Peyer's patch (tissue), 4 donors: ENCODE data around the gene TLX2. TPM values are rescaled to one million over a fixed set of nuclear protein-coding genes. Genes with fewer than 3 reads are reported as not detected.

Experiments
- DNase-seq, 3 donors: peaks; one replicate each; pipeline ENCODE4 v3.0.0-alpha.2; 2017 to 2019
- H3K27ac ChIP-seq, 4 donors: fragments of 200-600 bp; sonication (generic); one replicate each; pipeline ENCODE4 v1.5.1; 2016 to 2019
- H3K27me3 ChIP-seq, 2 donors: fragments of 200-600 bp; sonication (generic); one replicate each; pipeline ENCODE4 v1.5.1; 2019
- H3K36me3 ChIP-seq, 3 donors: fragments of 200-600 bp; sonication (generic); one replicate each; pipeline ENCODE4 v1.5.1; 2016 to 2019
- H3K4me1 ChIP-seq, 4 donors: fragments of 200-600 bp; sonication (generic); one replicate each; pipeline ENCODE4 v1.5.1; 2016 to 2019
- H3K4me3 ChIP-seq, 4 donors: fragments of 200-600 bp; sonication (generic); 1 replicate in 3 of 4; 2 replicates in 1 of 4; pipeline ENCODE4 v1.5.1; 2016 to 2019; ENCODE audit warnings: mild to moderate bottlenecking in 1 of 4
- H3K9me3 ChIP-seq, 4 donors: fragments of 200-600 bp; sonication (generic); one replicate each; pipeline ENCODE4 v1.5.1; 2016 to 2019; ENCODE audit warnings: mild to moderate bottlenecking in 1 of 4
- POLR2A ChIP-seq, 2 donors: fragments of 450-650 bp; IDR thresholded peaks; one replicate each; pipeline ENCODE4 v1.5.1; 2017; ENCODE audit warnings: antibody characterized with exemption in 2 of 2, mild to moderate bottlenecking in 2 of 2, moderate library complexity in 2 of 2
- total RNA-seq, 4 donors: library from RNA; depleted of rRNA; stranded (reverse); fragments of >200 nt; gene quantifications; one replicate each; pipeline ENCODE4 v1.1.0, GENCODE V29; 2016
- TF ChIP-seq, protein P1 (sequence below), 6 experiments: fragments of 450-650 bp in 4 of 6; fragments of 200-600 bp in 2 of 6; sonication (generic) in 1 of 6; IDR thresholded peaks; one replicate each; pipeline ENCODE4 v1.5.1; 2017 to 2019; ENCODE audit warnings: antibody characterized with exemption in 6 of 6, mild to moderate bottlenecking in 3 of 6, moderate library complexity in 1 of 6

TLX2 gene
- total RNA-seq, 4 donors from 2014 or later: 0.53 to 1.7 (median 1.7) TPM; not detected in 1

- no peaks in the 10 kb centered on the region for H3K9me3 ChIP-seq
- DNase-seq: no peak
- peaks cover 0 to 11% (median 0%) of the 10 kb centered on the region in 3 donors for H3K36me3 ChIP-seq
- no peaks in the 10 kb centered on the region for H3K27me3 ChIP-seq
- TF ChIP-seq POLR2A (IDR thresholded peaks at IDR 0.05): no peak
- TF ChIP-seq, protein P1, sequence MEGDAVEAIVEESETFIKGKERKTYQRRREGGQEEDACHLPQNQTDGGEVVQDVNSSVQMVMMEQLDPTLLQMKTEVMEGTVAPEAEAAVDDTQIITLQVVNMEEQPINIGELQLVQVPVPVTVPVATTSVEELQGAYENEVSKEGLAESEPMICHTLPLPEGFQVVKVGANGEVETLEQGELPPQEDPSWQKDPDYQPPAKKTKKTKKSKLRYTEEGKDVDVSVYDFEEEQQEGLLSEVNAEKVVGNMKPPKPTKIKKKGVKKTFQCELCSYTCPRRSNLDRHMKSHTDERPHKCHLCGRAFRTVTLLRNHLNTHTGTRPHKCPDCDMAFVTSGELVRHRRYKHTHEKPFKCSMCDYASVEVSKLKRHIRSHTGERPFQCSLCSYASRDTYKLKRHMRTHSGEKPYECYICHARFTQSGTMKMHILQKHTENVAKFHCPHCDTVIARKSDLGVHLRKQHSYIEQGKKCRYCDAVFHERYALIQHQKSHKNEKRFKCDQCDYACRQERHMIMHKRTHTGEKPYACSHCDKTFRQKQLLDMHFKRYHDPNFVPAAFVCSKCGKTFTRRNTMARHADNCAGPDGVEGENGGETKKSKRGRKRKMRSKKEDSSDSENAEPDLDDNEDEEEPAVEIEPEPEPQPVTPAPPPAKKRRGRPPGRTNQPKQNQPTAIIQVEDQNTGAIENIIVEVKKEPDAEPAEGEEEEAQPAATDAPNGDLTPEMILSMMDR (IDR thresholded peaks at IDR 0.05): no peak
- H3K27ac ChIP-seq: no peak overlapping the region
- no peak overlapping the region for H3K4me3 ChIP-seq
- H3K4me1 ChIP-seq: peaks cover 0 to 11% (median 8%) of the 10 kb centered on the region in 4 donors
Observed at GRCh38 chr2:74534411-74534810, 20.2 kb downstream of the TLX2 start.

- Histone ChIP-seq H3K27ac (no peak overlapping the region), H3K27me3 (no peaks in the 10 kb centered on the region), H3K4me3 (no peak overlapping the region), H3K9me3 (no peaks in the 10 kb centered on the region), H3K4me1 (peaks cover 0 to 11% (median 8%) of the 10 kb centered on the region in 4 donors), H3K36me3 (peaks cover 0 to 11% (median 0%) of the 10 kb centered on the region in 3 donors)
- no peak for TF ChIP-seq POLR2A (IDR thresholded peaks at IDR 0.05)
- TF ChIP-seq, protein P1 (IDR thresholded peaks at IDR 0.05): no peak
- DNase-seq: no peak
Observed at GRCh38 chr2:74535440-74535965, 21.3 kb downstream of the TLX2 start.

DNA sequence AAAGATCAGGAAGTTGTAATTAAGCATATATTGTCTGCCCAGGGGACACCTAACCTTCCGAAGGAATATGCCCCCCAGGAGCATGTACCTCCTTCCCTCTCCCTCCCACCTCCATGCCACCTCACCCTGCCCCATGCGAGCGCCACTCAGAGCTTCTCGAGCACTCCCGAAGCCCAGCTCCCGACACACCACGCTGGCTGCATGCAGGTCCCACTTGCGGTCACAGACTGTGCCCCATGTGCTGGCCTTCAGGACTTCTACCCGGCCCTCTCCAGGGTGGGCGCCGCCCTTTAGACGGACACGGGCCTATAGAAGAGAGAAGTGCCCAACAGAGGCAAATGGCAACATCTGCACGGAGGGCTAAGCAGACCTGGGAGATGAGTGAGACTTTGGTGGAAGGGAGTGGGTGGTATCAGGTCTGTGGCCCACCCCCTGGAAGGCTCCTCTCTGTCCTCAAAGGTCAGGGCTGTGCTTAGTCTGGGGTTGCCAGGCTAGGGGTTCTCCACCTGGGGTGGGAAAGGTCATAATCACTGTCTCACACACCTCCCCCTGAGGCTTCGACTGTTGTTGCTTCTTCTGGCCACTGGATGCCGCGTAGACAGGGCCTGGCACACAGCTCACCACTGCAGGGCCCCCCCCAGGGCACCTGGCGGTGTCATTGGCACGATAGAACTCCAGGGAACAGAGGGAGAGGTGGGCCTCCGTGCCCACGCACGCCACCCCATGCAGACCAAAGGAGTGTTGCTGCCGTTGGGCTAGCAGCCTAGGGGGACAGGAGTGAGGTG is 22.1 kb downstream of the TLX2 start:
- peaks cover 0 to 5% (median 4%) of the 10 kb centered on the region in 4 donors for H3K4me1 ChIP-seq
- peaks cover 0 to 11% (median 0%) of the 10 kb centered on the region in 3 donors for H3K36me3 ChIP-seq
- TF ChIP-seq POLR2A (IDR thresholded peaks at IDR 0.05): no peak
- TF ChIP-seq, protein P1 (IDR thresholded peaks at IDR 0.05): no peak
- no peak overlapping the region for H3K4me3 ChIP-seq
- DNase-seq: no peak
- no peaks in the 10 kb centered on the region for H3K27me3 ChIP-seq
- no peaks in the 10 kb centered on the region for H3K9me3 ChIP-seq
- H3K27ac ChIP-seq: no peak overlapping the region

GRCh38 chr2:74537140-74537539 is 22.9 kb downstream of the TLX2 start:
- H3K4me1 ChIP-seq: peaks cover 0 to 5% (median 2%) of the 10 kb centered on the region in 4 donors
- no peaks in the 10 kb centered on the region for H3K27me3 ChIP-seq
- no peak overlapping the region for H3K27ac ChIP-seq
- H3K4me3 ChIP-seq: no peak overlapping the region
- TF ChIP-seq, protein P1 (IDR thresholded peaks at IDR 0.05): no peak
- TF ChIP-seq POLR2A (IDR thresholded peaks at IDR 0.05): no peak
- DNase-seq: no peak
- peaks cover 0 to 11% (median 0%) of the 10 kb centered on the region in 3 donors for H3K36me3 ChIP-seq
- no peaks in the 10 kb centered on the region for H3K9me3 ChIP-seq

GRCh38 chr2:74538881-74539339 is 24.7 kb downstream of the TLX2 start:
- DNase-seq: peak in 1 of 3 donors; percentile 48
- Histone ChIP-seq H3K4me3 (peak overlapping the region in 2 of 4 donors; percentile 1 to 26), H3K27me3 (no peaks in the 10 kb centered on the region), H3K4me1 (peaks cover 0 to 5% (median 2%) of the 10 kb centered on the region in 4 donors), H3K36me3 (no peaks in the 10 kb centered on the region), H3K9me3 (no peaks in the 10 kb centered on the region), H3K27ac (peak overlapping the region in 1 of 4 donors; percentile 65)
- TF ChIP-seq, protein P1 (IDR thresholded peaks at IDR 0.05): no peak
- TF ChIP-seq POLR2A (IDR thresholded peaks at IDR 0.05): no peak
